H1 (cell line): Measurements from ENCODE around the gene IFNK. TPM values are rescaled to one million over a fixed set of nuclear protein-coding genes. Genes with fewer than 3 reads are reported as not detected.

Experiments used
- CTCF ChIA-PET: fragments of 300-600 bp; sonication (Branson Sonifier 250); formaldehyde crosslinking; loops from one replicate; lab custom pipeline; 2021; ENCODE audit not compliant: partially characterized antibody; lab: Charles Lee
- POLR2A ChIA-PET: fragments of 300-600 bp; sonication (Branson Sonifier 250); formaldehyde crosslinking; loops from one replicate; lab custom pipeline; 2021; ENCODE audit warnings: inconsistent platforms; ENCODE audit not compliant: partially characterized antibody; lab: Charles Lee
- DNase-seq, 2 experiments: peaks; one replicate each; pipeline versions ENCODE4 v3.0.0 to v3.0.0-alpha.2; 2010 to 2022; ENCODE audit warnings: low spot score in 2 of 2, low read depth in 1 of 2, mixed read lengths in 1 of 2
- FAIRE-seq: peaks from 2 replicates; lab custom pipeline; 2011; peaks lifted over from hg19 to GRCh38; lab: Jason Lieb, UNC
- H2AFZ ChIP-seq: 2 replicates; pipeline ENCODE4 v1.8.1; 2012; ENCODE audit warnings: low read length, inconsistent platforms
- H2AK5ac ChIP-seq: 2 replicates; pipeline ENCODE4 v1.6.1; 2013; ENCODE audit warnings: low read depth, low read length
- H2BK120ac ChIP-seq: replicated peaks from 2 replicates; pipeline ENCODE3; 2013; ENCODE audit warnings: low read depth, low read length, inconsistent platforms
- H2BK12ac ChIP-seq: 2 replicates; pipeline ENCODE4 v1.6.1; 2013; ENCODE audit warnings: low read depth, low read length
- H2BK15ac ChIP-seq: 2 replicates; pipeline ENCODE4 v1.6.1; 2013; ENCODE audit warnings: low read length
- H2BK20ac ChIP-seq: 2 replicates; pipeline ENCODE4 v1.6.1; 2013; ENCODE audit warnings: low read length
- H2BK5ac ChIP-seq: 2 replicates; pipeline ENCODE4 v1.6.1; 2013; ENCODE audit warnings: low read depth, low read length
- H3K14ac ChIP-seq: 2 replicates; pipeline ENCODE4 v1.6.1; 2013; ENCODE audit warnings: inconsistent platforms; ENCODE audit not compliant: insufficient read length
- H3K18ac ChIP-seq: 2 replicates; pipeline ENCODE4 v1.6.1; 2013; ENCODE audit warnings: low read length; ENCODE audit errors: extremely low read depth
- H3K23ac ChIP-seq: 2 replicates; pipeline ENCODE4 v1.6.1; 2013; ENCODE audit warnings: inconsistent platforms; ENCODE audit not compliant: insufficient read length
- H3K23me2 ChIP-seq: 2 replicates; pipeline ENCODE4 v1.6.1; 2013; ENCODE audit warnings: low read depth, low read length
- H3K27ac ChIP-seq: 2 replicates; pipeline ENCODE4 v1.6.1; 2011; ENCODE audit warnings: low read depth, low read length, inconsistent platforms
- H3K27me3 ChIP-seq, 4 experiments: replicated peaks in 1 of 4; 1 replicate in 1 of 4; 2 replicates in 3 of 4; pipeline versions ENCODE4 v1.6.1 to v1.8.1; 2011 to 2013; ENCODE audit warnings: low read length in 3 of 4, mild to moderate bottlenecking in 3 of 4, inconsistent platforms in 2 of 4, mixed read lengths in 2 of 4, moderate library complexity in 1 of 4; ENCODE audit not compliant: control insufficient read depth in 3 of 4, insufficient read depth in 3 of 4; ENCODE audit errors: extremely low read depth in 1 of 4
- H3K36me3 ChIP-seq, 4 experiments: 2 replicates each; pipeline versions ENCODE4 v1.6.1 to v1.8.1; 2011 to 2013; ENCODE audit warnings: mild to moderate bottlenecking in 4 of 4, low read length in 3 of 4, moderate library complexity in 2 of 4, control low read depth in 1 of 4, inconsistent platforms in 1 of 4; ENCODE audit not compliant: insufficient read depth in 4 of 4, control insufficient read depth in 2 of 4
- H3K4ac ChIP-seq: replicated peaks from 2 replicates; pipeline ENCODE3; 2013; ENCODE audit warnings: low read length, low read depth, mixed read lengths, inconsistent platforms; ENCODE audit not compliant: insufficient read length
- H3K4me1 ChIP-seq, 4 experiments: replicated peaks in 1 of 4; 1 replicate in 1 of 4; 2 replicates in 3 of 4; pipeline versions ENCODE4 v1.6.1 to v1.8.1; 2011 to 2013; ENCODE audit warnings: low read length in 3 of 4, inconsistent platforms in 2 of 4, mixed read lengths in 1 of 4; ENCODE audit not compliant: insufficient read depth in 4 of 4, control insufficient read depth in 3 of 4
- H3K4me2 ChIP-seq, 2 experiments: 2 replicates each; pipeline versions ENCODE4 v1.6.1 to v1.8.1; 2011 to 2013; ENCODE audit warnings: low read depth in 2 of 2, low read length in 2 of 2, control low read depth in 1 of 2, inconsistent platforms in 1 of 2, mild to moderate bottlenecking in 1 of 2; ENCODE audit not compliant: insufficient read depth in 1 of 2
- H3K4me3 ChIP-seq, 4 experiments: fragments of 200-600, 300-600 bp in 1 of 4; sonication (generic), shearing (Covaris generic), sonication (Bioruptor Twin) in 1 of 4; 2 replicates each; pipeline versions ENCODE4 v1.5.1 to v1.8.1; 2011 to 2016; ENCODE audit warnings: low read length in 4 of 4, low read depth in 3 of 4, control low read depth in 2 of 4, inconsistent platforms in 2 of 4, mild to moderate bottlenecking in 2 of 4, mixed read lengths in 1 of 4, moderate library complexity in 1 of 4; ENCODE audit not compliant: insufficient read depth in 2 of 4; ENCODE audit errors: extremely low read depth in 1 of 4
- H3K56ac ChIP-seq: replicated peaks from 2 replicates; pipeline ENCODE3; 2013; ENCODE audit warnings: low read depth, mild to moderate bottlenecking, mixed read lengths, low read length, inconsistent platforms; ENCODE audit not compliant: insufficient read length
- H3K79me1 ChIP-seq: 2 replicates; pipeline ENCODE4 v1.6.1; 2013; ENCODE audit warnings: low read depth, low read length, control low read depth
- H3K79me2 ChIP-seq, 2 experiments: 2 replicates each; pipeline versions ENCODE4 v1.6.1 to v1.8.1; 2012 to 2013; ENCODE audit warnings: low read length in 2 of 2, mild to moderate bottlenecking in 2 of 2, inconsistent platforms in 1 of 2; ENCODE audit not compliant: insufficient read depth in 2 of 2, control insufficient read depth in 1 of 2
- H3K9ac ChIP-seq, 4 experiments: replicated peaks in 1 of 4; 1 replicate in 1 of 4; 2 replicates in 3 of 4; pipeline versions ENCODE4 v1.6.1 to v1.8.1; 2011 to 2013; ENCODE audit warnings: low read depth in 3 of 4, low read length in 3 of 4, control low read depth in 2 of 4, mild to moderate bottlenecking in 2 of 4, moderate library complexity in 2 of 4, inconsistent platforms in 1 of 4; ENCODE audit errors: extremely low read depth in 1 of 4
- H3K9me3 ChIP-seq, 2 experiments: 2 replicates each; pipeline versions ENCODE4 v1.6.1 to v1.8.1; 2012 to 2013; ENCODE audit warnings: mild to moderate bottlenecking in 2 of 2, moderate library complexity in 2 of 2, control low read depth in 1 of 2, inconsistent platforms in 1 of 2, low read depth in 1 of 2, low read length in 1 of 2, mixed read lengths in 1 of 2; ENCODE audit not compliant: insufficient read depth in 2 of 2
- H4K20me1 ChIP-seq, 2 experiments: replicated peaks in 1 of 2; 2 replicates each; pipeline versions ENCODE3 to v1.8.1; 2011 to 2013; ENCODE audit warnings: inconsistent platforms in 2 of 2, low read length in 2 of 2, mild to moderate bottlenecking in 1 of 2; ENCODE audit not compliant: insufficient read depth in 2 of 2, control insufficient read depth in 1 of 2
- H4K5ac ChIP-seq: 2 replicates; pipeline ENCODE4 v1.6.1; 2013; ENCODE audit warnings: low read length, low read depth, mixed read lengths, inconsistent platforms; ENCODE audit not compliant: insufficient read length
- H4K8ac ChIP-seq: 2 replicates; pipeline ENCODE4 v1.8.0; 2013; ENCODE audit warnings: mild to moderate bottlenecking, moderate library complexity, low read length, inconsistent platforms; ENCODE audit not compliant: insufficient read depth; ENCODE audit errors: extremely low read depth
- H4K91ac ChIP-seq: replicated peaks from 2 replicates; pipeline ENCODE3; 2013; ENCODE audit warnings: low read length, mixed read lengths, inconsistent platforms; ENCODE audit not compliant: insufficient read length
- SIX5 ChIP-seq: IDR thresholded peaks from 2 replicates; pipeline ENCODE4 v1.6.1; 2011; ENCODE audit warnings: mild to moderate bottlenecking, low read depth, low read length
- WGBS, 2 experiments: shearing (Covaris generic) in 1 of 2; methylation state at CpG; one replicate each; pipeline versions ENCODE4 v1.1.6 to v1.1.7; 2013 to 2015; ENCODE audit warnings: low lambda C conversion rate in 2 of 2, mixed read lengths in 2 of 2, inconsistent platforms in 1 of 2, low coverage in 1 of 2, missing lambda C conversion rate in 1 of 2; ENCODE audit not compliant: insufficient replicate concordance in 2 of 2, insufficient coverage in 1 of 2, insufficient read length in 1 of 2; ENCODE audit errors: extremely low coverage in 1 of 2, missing lambda C conversion rate in 1 of 2; 5-methylcytosine and 5-hydroxymethylcytosine counted together
- polyA plus RNA-seq, 7 experiments: library from polyadenylated mRNA; depleted of rRNA in 3 of 7; stranded (reverse) in 5 of 7; unstranded in 2 of 7; fragments of >200 nt in 5 of 7; fragments of 200-250 nt in 2 of 7; gene quantifications; 1 replicate in 5 of 7; 2 replicates in 1 of 7; 4 replicates in 1 of 7; pipeline versions ENCODE4 v1.2.1 to v1.2.3, GENCODE V29; 2011 to 2013; ENCODE audit warnings: missing spikeins in 2 of 7, mixed read lengths in 2 of 7
- total RNA-seq: library from RNA; stranded (reverse); fragmentation: NEBNext Ultra II Directional; extraction: Animal tissue kit (Norgen Biotek cat#: 25700); gene quantifications from 2 replicates; pipeline ENCODE4 v1.2.1, GENCODE V29; 2021

IFNK gene
- total and polyA plus RNA-seq, 2 of the 8 experiments (the other 6 are each of a cell fraction or from before 2014, with no cell fraction given) = not detected

- H3K27ac ChIP-seq = no peak overlapping the region
- H3K9me3 ChIP-seq = no peaks in the 10 kb centered on the region
- POLR2A ChIA-PET = no interaction called here
- no peaks in the 10 kb centered on the region for H3K27me3 ChIP-seq
- H3K79me1 ChIP-seq = no peaks in the 10 kb centered on the region
- H2BK12ac ChIP-seq = no peak overlapping the region
- no peak overlapping the region for H4K5ac ChIP-seq
- WGBS, 2 experiments = 100% methylated on average over 1 of the region's 1 CpG; no CpG with 5 or more reads in 1 of the 2 experiments
- no peak overlapping the region for H4K8ac ChIP-seq
- no peaks in the 10 kb centered on the region for H3K79me2 ChIP-seq
- H3K36me3 ChIP-seq = peaks cover 0 to 12% (median 4%) of the 10 kb centered on the region in 4 experiments; a peak in 3 of 8 replicates
- no peak overlapping the region for H2AFZ ChIP-seq
- no peak overlapping the region for H3K14ac ChIP-seq
- no peak overlapping the region for H3K9ac ChIP-seq
- H2BK20ac ChIP-seq = no peak overlapping the region
- CTCF ChIA-PET = interaction anchor here (0.6 to 2.4 kb wide), 3 partner anchors 77 to 208 kb away, joined by 3 to 8 read pairs (median 6); no protein-coding TSS in a partner anchor
- no peak overlapping the region for H3K4me2 ChIP-seq
- no peak overlapping the region for H2BK5ac ChIP-seq
- TF ChIP-seq SIX5 = no peak
- H3K18ac ChIP-seq = no peak overlapping the region
- H3K4me1 ChIP-seq = peaks cover 0 to 5% (median 1%) of the 10 kb centered on the region in 4 experiments; a peak in 2 of 7 replicates
- no peak overlapping the region for H2BK120ac ChIP-seq
- no peak overlapping the region for H2BK15ac ChIP-seq
- H3K23ac ChIP-seq = no peak overlapping the region
- no peak overlapping the region for H2AK5ac ChIP-seq
- FAIRE-seq (no peak), DNase-seq (no peak)
- H3K23me2 ChIP-seq = no peaks in the 10 kb centered on the region
- no peak overlapping the region for H4K91ac ChIP-seq
- no peak overlapping the region for H3K4me3 ChIP-seq
- H3K4ac ChIP-seq = no peak overlapping the region
- H4K20me1 ChIP-seq = no peaks in the 10 kb centered on the region
- no peak overlapping the region for H3K56ac ChIP-seq
Observed at GRCh38 chr9:27540502-27540901, 16.4 kb downstream of the IFNK start.
